PC-3 (cell line): ENCODE results near the gene STAG3.

Experiments used
- EZH2 ChIP-seq: fragments of 300-600 bp; sonication (generic); IDR thresholded peaks from one replicate; pipeline ENCODE4 v1.6.1; 2017; ENCODE audit warnings: antibody characterized with exemption, mild to moderate bottlenecking, low read length; ENCODE audit not compliant: unreplicated experiment
- TF ChIP-seq, protein P1 (sequence below): fragments of 300-600 bp; sonication (generic); conservative IDR thresholded peaks from 2 replicates; pipeline ENCODE4 v1.5.1; 2017; ENCODE audit warnings: antibody characterized with exemption, low read depth, mild to moderate bottlenecking, low read length

- TF ChIP-seq, protein P1, sequence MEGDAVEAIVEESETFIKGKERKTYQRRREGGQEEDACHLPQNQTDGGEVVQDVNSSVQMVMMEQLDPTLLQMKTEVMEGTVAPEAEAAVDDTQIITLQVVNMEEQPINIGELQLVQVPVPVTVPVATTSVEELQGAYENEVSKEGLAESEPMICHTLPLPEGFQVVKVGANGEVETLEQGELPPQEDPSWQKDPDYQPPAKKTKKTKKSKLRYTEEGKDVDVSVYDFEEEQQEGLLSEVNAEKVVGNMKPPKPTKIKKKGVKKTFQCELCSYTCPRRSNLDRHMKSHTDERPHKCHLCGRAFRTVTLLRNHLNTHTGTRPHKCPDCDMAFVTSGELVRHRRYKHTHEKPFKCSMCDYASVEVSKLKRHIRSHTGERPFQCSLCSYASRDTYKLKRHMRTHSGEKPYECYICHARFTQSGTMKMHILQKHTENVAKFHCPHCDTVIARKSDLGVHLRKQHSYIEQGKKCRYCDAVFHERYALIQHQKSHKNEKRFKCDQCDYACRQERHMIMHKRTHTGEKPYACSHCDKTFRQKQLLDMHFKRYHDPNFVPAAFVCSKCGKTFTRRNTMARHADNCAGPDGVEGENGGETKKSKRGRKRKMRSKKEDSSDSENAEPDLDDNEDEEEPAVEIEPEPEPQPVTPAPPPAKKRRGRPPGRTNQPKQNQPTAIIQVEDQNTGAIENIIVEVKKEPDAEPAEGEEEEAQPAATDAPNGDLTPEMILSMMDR = no peak
- no peak for TF ChIP-seq EZH2
Measured at GRCh38 chr7:100191775-100192174, 14.1 kb downstream of the STAG3 start.
